ENCODE measurements around the gene TPX2.
A peak's percentile ranks its signal among the peaks of the same experiment; 100 is the strongest.
"Not testable (repeated sequence)": the region's sequence is repeated elsewhere in the genome, so short reads cannot be mapped to it uniquely, and the experiment has no call there.

The TPX2 gene

DNA sequence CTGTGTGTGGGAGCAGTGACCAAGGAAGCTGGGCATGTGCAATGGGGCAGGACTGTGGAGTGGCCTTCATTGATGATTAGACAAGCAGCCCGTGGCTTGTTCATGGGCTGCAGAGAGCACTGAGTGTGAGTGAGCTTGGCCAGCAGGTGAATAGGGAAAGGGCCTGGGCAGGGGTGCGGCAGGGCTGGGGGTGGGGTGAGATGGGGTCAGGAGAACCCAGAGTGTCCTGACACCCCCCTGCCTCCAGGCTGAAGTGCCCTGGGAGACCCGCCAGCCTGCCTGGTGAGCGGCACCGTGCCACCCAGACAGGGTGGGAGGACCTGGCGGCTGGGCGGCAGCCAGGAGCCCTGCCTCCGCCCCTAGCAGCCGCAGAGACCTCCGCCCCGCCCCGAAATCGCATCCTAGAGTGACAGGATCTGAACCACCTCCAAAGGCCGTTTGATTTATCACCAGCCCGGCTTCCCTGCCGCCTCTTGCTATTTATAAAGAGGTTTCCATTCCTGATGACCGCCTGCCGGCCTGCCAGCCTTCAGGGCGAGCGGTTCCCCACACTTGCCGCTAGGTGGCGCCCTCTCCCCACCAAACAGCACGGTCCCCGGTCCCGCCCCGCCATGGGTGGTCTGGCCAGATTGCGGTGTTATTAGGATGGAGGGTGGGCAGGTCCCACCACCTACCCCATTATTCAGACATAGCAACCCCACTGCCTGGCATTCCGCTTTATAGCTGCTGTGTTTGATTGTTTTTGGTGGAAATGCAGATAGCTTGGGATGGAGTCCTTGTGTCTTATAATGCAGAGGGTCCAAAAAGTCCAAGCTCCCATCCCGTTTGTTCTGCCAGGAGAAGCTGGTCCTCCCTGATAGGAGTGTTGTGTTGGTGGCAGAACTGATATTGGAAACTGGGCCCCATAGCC is 83.6 kb downstream of the TPX2 start:
- Mint-ChIP-seq H3K27ac (no peak overlapping the region), H3K27me3 (no peaks in the 10 kb centered on the region), H3K4me1 (no peaks in the 10 kb centered on the region), H3K4me3 (no peak overlapping the region), H3K36me3 (no peaks in the 10 kb centered on the region), H3K9me3 (no peaks in the 10 kb centered on the region)
- ATAC-seq: peak; percentile 84

DNA sequence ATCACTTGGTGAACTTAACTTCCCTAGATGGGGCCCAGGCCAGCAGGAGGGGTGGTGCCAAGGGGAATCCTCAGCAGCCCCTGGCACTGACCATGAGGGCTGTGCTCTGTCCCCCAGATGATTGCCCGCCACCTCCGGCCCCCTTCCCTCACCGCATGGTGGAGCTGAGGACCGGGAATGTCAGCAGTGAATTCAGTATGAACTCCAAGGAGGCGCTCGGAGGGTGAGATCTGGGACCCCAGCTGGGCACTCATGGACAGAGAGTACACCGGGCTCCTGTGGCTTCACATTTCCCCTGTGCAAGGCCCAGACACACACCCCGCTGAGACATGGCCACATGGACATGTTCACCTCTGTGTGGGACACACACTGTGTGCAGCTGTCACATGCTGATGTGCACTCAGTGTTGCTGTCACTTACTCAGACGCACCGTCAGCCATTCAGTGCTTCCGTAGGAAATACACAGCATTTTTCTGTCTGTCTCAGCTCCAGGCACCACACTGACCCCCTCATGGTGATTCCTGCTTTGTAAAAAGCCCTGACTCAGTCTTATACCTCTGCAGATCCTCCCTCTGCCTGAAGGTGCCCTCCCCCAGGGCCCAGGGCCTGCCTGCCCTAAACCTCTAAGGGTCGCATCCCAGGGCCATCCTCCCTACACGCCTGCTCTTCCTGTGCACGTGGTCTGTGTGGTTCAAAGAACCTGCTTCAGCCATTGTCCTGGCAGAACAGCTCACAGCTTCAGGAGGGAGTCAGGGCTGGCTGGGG is 84.5 kb downstream of the TPX2 start:
- no peak overlapping the region for H3K27ac Mint-ChIP-seq

DNA sequence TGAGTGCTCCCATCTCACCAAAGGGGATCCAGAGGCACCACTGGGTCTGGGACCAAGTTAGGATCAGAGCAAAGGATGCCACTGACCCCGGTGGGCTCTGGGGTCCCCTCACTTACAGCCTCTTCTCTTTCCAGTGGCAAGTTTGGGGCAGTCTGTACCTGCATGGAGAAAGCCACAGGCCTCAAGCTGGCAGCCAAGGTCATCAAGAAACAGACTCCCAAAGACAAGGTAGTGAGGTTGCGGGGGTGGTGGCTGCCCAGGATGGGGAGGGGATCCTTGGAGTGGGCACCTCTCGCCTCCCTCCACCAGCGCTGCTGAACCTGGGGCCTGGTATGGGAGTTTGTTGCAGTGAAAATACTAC is 85.0 kb downstream of the TPX2 start:
- Mint-ChIP-seq H3K4me3 (no peak overlapping the region), H3K27me3 (no peaks in the 10 kb centered on the region), H3K36me3 (no peaks in the 10 kb centered on the region), H3K27ac (no peak overlapping the region), H3K9me3 (no peaks in the 10 kb centered on the region), H3K4me1 (no peaks in the 10 kb centered on the region)
- ATAC-seq: no peak

More for the DNA sequence above, 84.5 kb downstream of the TPX2 start:
- Mint-ChIP-seq H3K27me3 (no peaks in the 10 kb centered on the region), H3K4me1 (no peaks in the 10 kb centered on the region), H3K9me3 (no peaks in the 10 kb centered on the region), H3K4me3 (no peak overlapping the region), H3K36me3 (no peaks in the 10 kb centered on the region)
- no peak for ATAC-seq

DNA sequence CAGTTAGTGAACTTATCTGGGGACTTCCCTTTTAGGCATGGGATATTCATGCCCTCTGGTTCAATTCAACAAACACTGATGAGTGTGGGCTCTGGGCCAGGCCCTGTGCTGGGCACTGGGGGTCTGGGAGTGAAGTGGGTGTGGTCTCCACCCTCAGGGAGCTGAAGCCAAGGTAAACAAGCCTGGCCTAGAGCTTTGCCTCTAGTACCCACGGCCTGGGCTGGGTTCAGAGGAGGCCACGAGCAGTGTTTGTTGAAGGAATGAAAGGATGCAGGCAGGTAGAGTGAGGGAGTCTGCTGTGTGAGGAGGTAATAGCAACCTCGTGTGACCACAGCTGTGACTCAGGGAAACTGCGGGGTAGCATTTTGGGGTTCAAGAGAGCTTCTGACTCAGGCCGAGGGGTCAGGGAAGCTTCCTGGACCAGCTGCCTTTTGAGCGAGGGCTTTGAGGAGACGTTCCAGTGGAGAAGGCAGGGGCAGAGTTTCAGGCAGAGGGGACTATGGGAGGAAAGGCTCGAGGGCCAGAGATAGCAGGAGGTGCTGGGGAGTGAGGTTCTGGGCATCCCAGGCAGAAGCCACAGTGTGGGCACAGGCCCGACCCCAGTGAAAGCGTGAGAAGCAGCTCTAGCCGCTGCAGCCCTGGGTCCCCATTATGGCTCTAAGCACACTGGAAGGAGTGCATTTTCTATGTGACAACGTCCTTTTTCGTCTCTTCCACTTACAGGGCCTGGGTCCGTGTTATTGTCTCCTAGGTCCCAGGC is 85.6 kb downstream of the TPX2 start:
- Mint-ChIP-seq H3K36me3 (no peaks in the 10 kb centered on the region), H3K27ac (no peak overlapping the region), H3K4me1 (peaks cover under 1% of the 10 kb centered on the region), H3K4me3 (no peak overlapping the region), H3K9me3 (no peaks in the 10 kb centered on the region), H3K27me3 (no peaks in the 10 kb centered on the region)
- no peak for ATAC-seq

DNA sequence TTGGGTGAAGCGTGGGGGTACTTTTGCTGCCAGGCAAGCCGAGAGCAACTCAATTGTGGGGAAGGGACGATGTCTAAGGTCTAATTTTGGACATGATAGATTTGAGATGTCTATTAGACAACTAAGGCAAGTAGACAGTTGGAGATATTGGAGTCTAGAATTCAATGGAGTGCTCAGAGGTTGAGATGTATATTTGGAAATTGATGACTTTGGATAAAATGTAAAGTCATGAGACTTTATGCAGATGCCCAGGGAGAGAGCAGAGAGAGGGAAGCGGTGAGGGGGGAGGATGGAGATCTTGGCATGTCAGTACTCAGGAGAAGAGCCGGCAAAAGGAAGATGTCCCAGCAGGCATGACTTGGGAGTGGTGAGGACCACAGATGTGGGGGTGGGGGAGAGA is 87.0 kb downstream of the TPX2 start:
- no peak for ATAC-seq
- H3K27ac Mint-ChIP-seq: no peak overlapping the region
- peaks cover 7% of the 10 kb centered on the region for H3K4me1 Mint-ChIP-seq
- no peaks in the 10 kb centered on the region for H3K9me3 Mint-ChIP-seq
- no peaks in the 10 kb centered on the region for H3K36me3 Mint-ChIP-seq
- H3K27me3 Mint-ChIP-seq: no peaks in the 10 kb centered on the region
- H3K4me3 Mint-ChIP-seq: no peak overlapping the region

DNA sequence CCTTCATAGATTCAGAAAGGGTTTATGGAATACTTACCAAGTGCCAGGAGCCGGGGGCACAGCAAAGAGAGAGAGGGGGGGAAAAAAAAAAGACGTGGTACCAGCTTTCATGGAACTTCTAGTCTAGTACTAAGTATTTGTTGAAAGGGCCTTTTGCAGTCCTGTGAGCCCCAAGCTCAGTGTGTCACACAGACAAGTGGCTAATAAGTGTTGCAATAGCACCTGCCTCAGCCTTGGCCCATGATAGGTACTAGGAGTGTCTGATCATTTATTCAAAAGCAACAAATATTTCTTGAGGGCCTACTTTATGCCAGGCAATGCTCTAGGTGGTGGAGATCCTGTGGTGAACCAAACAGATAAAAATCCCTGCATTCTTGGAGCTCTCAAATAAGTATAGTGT is 88.0 kb downstream of the TPX2 start:
- Mint-ChIP-seq H3K27me3 (no peaks in the 10 kb centered on the region), H3K36me3 (no peaks in the 10 kb centered on the region), H3K27ac (no peak overlapping the region), H3K4me1 (peaks cover 7% of the 10 kb centered on the region), H3K4me3 (no peak overlapping the region), H3K9me3 (no peaks in the 10 kb centered on the region)
- no peak for ATAC-seq

DNA sequence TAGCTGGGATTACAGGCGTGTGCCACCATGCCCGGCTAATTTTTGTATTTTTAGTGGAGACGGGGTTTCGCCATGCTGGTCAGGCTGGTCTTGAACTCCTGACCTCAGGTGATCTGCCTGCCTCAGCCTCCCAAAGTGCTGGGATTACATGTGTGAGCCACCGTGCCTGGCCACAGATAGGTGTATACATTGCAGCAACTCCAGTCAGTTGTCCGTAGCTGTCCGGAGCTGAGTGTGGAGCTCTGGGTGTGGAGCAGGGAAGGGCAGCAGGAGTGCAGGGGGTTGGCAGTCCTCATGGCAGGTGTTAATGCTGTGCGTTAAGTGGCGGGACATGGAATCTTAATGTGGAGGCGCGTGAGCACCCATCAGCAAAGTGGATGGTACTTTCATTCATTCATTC is 88.9 kb downstream of the TPX2 start:
- H3K9me3 Mint-ChIP-seq, H3K27me3 Mint-ChIP-seq, ATAC-seq, H3K36me3 Mint-ChIP-seq, H3K27ac Mint-ChIP-seq, H3K4me1 Mint-ChIP-seq, H3K4me3 Mint-ChIP-seq: not testable (repeated sequence)

DNA sequence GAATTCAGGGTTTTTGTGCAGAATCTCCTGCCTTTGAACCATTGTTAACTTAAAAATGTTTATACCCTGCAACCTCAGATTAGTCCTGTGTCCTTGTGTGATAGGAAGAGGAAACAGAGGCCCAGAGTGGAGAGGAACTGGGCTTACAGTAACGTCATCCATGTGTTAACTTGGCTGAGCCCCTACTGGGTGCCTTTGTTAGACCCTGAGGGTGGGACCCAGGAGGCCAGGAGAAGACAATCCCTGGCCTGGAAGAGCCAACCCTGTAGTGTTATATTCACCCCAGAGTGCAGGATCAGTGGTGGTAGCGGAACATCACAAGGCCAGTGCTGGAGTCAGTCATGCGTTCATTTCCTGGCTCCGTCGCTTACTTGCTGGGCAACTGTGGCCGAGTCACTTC is 90.6 kb downstream of the TPX2 start:
- Mint-ChIP-seq H3K27ac (no peak overlapping the region), H3K4me1 (peaks cover 7% of the 10 kb centered on the region), H3K9me3 (no peaks in the 10 kb centered on the region), H3K36me3 (no peaks in the 10 kb centered on the region), H3K4me3 (no peak overlapping the region), H3K27me3 (peaks cover 9% of the 10 kb centered on the region)
- no peak for ATAC-seq

DNA sequence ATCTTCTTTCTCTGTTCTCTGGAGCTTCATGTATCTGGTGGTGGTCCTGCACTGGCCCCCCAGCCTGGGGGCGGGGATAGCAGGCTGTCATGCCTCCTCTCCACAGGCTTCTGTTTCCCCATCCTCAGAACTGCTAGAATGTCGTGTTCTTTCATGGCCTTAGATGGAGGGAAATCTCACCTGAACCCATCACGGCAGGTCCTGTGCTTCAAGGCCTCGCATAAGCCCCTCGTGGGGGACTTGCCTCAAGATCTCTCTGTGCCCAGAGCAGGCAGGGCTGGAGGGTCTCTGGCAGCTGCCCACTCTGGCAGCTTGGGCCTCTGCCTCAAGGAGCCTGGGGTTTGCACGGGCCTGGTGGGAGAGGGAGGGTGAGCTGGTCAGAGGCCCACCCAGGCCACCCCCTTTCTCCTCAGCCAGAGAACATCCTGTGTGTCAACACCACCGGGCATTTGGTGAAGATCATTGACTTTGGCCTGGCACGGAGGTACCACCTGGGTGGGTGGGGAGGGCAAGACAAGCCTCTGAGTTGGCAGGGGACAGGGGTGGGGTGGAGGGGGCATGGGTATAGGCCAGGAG is 91.4 kb downstream of the TPX2 start:
- H3K9me3 Mint-ChIP-seq: no peaks in the 10 kb centered on the region
- peaks cover 9% of the 10 kb centered on the region for H3K27me3 Mint-ChIP-seq
- no peaks in the 10 kb centered on the region for H3K36me3 Mint-ChIP-seq
- H3K4me1 Mint-ChIP-seq: peaks cover 9% of the 10 kb centered on the region
- H3K4me3 Mint-ChIP-seq: no peak overlapping the region
- no peak overlapping the region for H3K27ac Mint-ChIP-seq
- ATAC-seq: no peak

DNA sequence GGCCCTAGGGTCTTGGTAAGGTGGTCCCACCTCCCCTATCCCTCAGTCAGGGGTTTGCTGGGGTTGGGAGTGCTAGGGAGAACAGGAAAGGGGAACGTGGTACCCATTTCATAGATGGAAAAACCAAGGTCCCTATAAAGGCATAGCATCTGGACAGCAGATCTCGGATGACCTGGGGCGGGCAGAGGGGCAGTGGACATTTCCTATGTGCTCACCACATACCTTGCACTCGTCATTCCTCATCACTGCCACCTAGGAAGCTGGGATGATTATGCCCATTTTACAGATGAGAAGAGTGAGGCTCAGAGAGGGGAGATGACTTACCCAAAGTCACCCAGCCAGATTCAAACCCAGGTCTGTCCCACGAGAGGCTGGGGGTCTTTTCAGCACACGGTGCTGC is 92.1 kb downstream of the TPX2 start:
- Mint-ChIP-seq H3K27me3 (peaks cover 9% of the 10 kb centered on the region), H3K27ac (no peak overlapping the region), H3K36me3 (no peaks in the 10 kb centered on the region), H3K9me3 (no peaks in the 10 kb centered on the region), H3K4me3 (no peak overlapping the region), H3K4me1 (peaks cover 16% of the 10 kb centered on the region)
- no peak for ATAC-seq

DNA sequence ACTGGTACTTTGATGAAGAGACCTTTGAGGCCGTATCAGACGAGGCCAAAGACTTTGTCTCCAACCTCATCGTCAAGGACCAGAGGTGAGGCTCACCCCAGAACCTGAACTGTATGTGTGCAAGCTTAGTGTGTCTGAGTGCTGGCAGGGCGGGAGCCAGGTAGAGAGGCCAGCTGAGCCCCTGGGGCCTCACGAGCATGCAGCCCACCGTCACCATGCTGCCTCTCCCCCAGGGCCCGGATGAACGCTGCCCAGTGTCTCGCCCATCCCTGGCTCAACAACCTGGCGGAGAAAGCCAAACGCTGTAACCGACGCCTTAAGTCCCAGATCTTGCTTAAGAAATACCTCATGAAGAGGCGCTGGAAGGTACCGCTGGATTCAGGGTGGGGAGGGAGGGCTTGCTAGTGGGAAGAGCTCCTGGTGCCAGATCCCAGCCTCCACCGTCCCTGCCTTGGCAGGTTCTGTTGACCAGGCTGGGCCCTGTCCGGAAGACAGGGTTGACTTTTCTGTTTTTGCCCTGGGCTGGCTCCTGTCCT is 92.7 kb downstream of the TPX2 start:
- Mint-ChIP-seq H3K4me3 (no peak overlapping the region), H3K27ac (no peak overlapping the region), H3K4me1 (peaks cover 20% of the 10 kb centered on the region), H3K27me3 (peaks cover 9% of the 10 kb centered on the region), H3K36me3 (no peaks in the 10 kb centered on the region), H3K9me3 (no peaks in the 10 kb centered on the region)
- no peak for ATAC-seq

DNA sequence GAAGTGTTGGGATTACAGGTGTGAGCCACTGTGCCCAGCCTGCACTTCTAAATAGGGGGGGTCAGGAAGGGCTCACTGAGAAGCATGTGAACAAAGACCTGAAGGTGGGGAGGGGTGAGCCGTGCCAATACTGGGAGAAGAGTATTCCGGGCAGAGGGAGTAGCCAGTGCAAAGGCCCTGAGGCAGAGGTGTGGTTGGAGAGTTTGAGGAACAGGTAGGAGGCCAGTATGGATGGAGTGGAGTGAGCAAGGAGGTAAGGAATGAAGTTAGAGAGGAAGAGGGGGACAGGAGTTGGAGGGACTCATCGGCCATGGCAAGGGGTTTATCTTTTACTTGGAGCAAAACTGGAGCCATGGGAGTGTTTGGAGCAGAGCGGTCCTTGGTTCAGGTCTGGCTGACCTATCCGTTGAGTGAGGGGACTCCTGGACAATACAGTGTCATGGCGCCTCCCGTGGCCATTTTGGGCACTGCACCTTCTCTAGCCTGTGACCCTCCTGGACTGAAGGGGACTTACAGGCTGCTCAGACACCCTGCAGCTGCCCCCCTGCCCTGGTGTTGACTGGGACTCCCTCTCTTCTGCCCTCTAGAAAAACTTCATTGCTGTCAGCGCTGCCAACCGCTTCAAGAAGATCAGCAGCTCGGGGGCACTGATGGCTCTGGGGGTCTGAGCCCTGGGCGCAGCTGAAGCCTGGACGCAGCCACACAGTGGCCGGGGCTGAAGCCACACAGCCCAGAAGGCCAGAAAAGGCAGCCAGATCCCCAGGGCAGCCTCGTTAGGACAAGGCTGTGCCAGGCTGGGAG is 94.2 kb downstream of the TPX2 start:
- H3K4me3 Mint-ChIP-seq: no peak overlapping the region
- no peaks in the 10 kb centered on the region for H3K9me3 Mint-ChIP-seq
- no peak overlapping the region for H3K27ac Mint-ChIP-seq
- H3K27me3 Mint-ChIP-seq: peaks cover 9% of the 10 kb centered on the region
- H3K4me1 Mint-ChIP-seq: peaks cover 20% of the 10 kb centered on the region
- ATAC-seq: no peak
- H3K36me3 Mint-ChIP-seq: no peaks in the 10 kb centered on the region

DNA sequence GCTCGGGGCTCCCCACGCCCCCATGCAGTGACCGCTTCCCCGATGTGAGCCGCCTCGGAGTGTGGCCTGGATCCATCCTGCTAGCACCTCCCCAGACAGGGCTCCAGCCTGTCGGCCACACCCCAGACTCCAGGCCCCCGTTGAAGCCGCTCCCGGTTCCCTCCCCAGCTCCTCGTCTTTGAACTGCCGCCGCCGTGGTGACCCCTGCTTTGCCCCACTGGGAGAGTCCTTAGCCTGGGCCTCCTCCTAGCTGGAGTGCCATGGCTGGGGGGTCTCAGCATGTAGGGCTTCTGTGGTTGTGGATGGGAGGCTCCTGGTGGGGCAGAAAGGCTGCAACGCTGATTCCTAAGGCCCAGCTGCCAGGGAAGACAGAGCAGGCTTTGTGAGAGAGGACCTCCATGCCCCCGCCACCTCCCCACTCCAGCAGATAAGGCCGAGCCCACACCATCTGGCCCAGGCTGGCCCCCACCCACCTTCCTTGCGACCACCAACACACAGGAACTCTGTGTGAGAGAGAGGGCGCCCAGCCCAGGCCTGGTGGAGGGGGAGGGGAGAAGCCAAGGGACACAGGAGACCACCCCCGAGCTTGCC is 94.9 kb downstream of the TPX2 start:
- Mint-ChIP-seq H3K27me3 (peaks cover 9% of the 10 kb centered on the region), H3K9me3 (no peaks in the 10 kb centered on the region), H3K36me3 (no peaks in the 10 kb centered on the region), H3K4me3 (no peak overlapping the region), H3K4me1 (peaks cover 20% of the 10 kb centered on the region), H3K27ac (no peak overlapping the region)
- no peak for ATAC-seq

DNA sequence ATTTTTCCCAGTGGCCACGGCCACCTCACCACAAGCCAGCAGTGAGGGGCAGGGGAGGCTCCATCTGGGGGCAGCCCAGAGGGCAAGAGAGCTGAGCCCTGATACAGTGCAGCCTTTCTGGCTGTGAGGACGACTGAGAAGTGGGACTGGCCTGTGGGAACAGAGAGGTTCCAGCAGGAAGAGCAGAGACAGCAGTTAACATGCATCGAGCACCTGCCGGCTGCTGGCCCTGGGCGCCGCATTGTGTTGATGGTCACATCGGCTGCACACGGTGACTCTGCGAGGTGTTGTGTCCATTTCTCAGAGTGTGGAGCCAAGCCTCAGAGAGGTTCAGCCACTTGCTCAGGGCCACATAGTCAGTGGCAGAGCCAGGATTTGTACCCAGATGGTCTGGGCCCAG is 96.5 kb downstream of the TPX2 start:
- Mint-ChIP-seq H3K4me3 (no peak overlapping the region), H3K4me1 (peaks cover 13% of the 10 kb centered on the region), H3K9me3 (no peaks in the 10 kb centered on the region), H3K36me3 (no peaks in the 10 kb centered on the region), H3K27ac (no peak overlapping the region), H3K27me3 (peaks cover 9% of the 10 kb centered on the region)
- ATAC-seq: peak; percentile 4
